VCaP (cell line): ENCODE data around the gene MX2.

Experiments used
- H3K27ac ChIP-seq: fragments of 450-650 bp; 2 replicates; pipeline ENCODE4 v1.5.1; 2017
- TF ChIP-seq, protein P1 (sequence below): fragments of 450-650 bp; conservative IDR thresholded peaks from 2 replicates; pipeline ENCODE4 v1.5.1; 2017; ENCODE audit warnings: mild to moderate bottlenecking, moderate library complexity

The MX2 gene

DNA sequence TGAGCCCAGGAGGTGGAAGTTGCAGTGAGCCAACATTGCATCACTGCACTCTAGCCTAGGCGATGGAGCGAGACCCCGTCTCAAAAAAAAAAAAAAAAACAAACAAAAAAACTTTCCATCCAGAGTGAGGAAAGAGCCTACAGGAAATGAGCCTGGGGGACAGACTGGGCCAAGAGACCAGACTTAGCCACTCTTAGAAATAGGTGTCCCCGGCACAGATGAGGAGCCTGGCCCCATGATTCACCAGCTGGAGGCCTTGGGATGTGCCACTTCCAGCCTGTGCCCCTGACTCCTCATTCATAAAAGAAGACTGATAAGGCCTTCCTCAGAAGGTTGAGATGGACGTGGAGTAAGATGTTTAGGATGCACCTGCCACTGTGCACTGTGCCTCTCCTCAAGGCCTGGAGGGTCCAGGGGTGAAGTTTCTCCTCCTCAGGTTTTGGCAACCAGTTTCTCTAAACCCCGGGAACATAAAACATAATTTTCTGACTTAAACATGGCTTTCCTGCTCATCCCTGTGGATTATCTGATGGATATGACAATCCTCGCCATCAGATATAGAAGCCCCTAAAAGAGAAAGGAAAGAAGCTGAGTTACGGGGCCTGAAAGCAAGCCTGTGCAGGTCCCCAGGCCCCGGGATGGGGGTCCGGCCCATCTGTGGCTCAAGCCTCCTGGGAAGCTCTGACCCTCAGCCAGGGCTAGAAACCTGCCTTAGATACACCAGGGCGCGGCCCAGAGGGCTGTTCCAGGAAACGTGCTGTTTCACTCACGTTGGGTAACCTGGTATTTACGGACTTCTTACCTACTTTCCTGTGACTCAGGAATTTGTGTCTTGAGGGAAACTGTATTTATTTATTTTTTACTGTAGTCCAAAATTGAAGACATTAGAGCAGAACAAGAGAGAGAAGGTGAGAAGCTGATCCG, 90.2 kb downstream of the MX2 start:
- TF ChIP-seq, protein P1, sequence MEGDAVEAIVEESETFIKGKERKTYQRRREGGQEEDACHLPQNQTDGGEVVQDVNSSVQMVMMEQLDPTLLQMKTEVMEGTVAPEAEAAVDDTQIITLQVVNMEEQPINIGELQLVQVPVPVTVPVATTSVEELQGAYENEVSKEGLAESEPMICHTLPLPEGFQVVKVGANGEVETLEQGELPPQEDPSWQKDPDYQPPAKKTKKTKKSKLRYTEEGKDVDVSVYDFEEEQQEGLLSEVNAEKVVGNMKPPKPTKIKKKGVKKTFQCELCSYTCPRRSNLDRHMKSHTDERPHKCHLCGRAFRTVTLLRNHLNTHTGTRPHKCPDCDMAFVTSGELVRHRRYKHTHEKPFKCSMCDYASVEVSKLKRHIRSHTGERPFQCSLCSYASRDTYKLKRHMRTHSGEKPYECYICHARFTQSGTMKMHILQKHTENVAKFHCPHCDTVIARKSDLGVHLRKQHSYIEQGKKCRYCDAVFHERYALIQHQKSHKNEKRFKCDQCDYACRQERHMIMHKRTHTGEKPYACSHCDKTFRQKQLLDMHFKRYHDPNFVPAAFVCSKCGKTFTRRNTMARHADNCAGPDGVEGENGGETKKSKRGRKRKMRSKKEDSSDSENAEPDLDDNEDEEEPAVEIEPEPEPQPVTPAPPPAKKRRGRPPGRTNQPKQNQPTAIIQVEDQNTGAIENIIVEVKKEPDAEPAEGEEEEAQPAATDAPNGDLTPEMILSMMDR: no peak
- H3K27ac ChIP-seq: no peak overlapping the region

DNA sequence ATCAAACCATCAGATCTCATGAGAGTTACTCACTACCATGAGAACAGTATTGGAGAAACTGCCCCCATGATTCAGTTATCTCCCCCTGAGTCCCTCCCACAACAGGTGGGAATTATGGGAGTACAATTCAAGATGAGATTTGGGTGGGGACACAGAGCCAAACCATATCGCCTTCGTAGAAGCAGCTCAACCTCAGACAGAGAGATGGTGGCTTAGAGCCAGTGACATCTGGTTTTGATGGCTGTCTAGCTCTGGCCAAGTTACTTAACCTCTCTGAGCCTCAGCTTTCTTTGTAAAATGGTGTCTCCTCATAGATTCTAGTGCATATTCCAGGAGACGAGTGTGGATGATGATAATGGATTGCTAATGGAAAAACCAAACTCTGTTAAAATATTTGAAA, 91.4 kb downstream of the MX2 start:
- TF ChIP-seq, protein P1: no peak
- H3K27ac ChIP-seq: no peak overlapping the region

DNA sequence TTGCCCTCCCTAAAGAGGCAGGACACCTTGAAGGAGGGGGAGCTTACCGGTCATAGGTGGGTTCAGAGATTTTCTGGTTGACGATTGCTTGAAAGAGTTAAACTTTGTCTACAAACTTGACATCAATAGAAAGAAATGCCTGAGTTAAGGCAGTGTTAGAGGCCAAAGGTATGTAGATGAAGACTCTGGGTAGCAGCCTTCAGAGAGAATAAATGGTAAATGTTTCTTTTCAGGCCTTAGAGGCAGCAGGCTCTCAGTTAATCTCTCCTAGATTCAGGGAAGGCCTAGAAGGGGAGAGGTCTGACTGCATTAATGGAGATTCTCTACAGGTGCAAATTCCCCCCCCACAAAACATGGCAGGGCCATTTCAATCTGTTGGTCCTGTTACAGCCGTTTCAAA, 91.9 kb downstream of the MX2 start:
- H3K27ac ChIP-seq: no peak overlapping the region
- TF ChIP-seq, protein P1: no peak

DNA sequence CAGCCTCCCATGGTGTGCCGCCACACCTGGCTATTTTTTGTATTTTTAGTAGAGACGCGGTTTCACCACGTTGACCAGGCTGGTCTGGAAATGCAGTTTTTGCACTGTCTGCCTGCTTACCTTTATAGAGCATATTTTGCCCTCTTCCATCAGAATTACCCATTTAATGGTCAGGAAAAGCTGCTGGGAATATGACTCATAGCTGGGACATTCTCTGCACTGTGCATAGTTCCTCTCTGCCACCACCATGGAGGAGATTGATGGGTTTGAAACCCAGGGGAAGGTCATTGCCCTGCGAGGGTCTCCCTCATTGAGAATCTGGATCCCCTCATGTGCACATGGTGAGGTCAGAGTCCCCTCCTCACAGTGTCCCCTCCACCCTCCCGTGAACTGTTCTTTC, 96.3 kb downstream of the MX2 start:
- TF ChIP-seq, protein P1: no peak
- H3K27ac ChIP-seq: no peak overlapping the region

- TF ChIP-seq, protein P1: no peak
- H3K27ac ChIP-seq: no peak overlapping the region
These were observed 96.7 kb downstream of the MX2 start for GRCh38 chr21:41458559-41458958.
